DMS53 treated with DMSO at 0.1 percent for 48 hours (cell line): Measurements from ENCODE around the gene BACH2.

Experiments
- DNase-seq: peaks from one replicate; lab custom pipeline; 2025; ENCODE audit not compliant: unreplicated experiment; lab: John Stamatoyannopoulos, UW

Gene BACH2

GRCh38 chr6:90278129-90278528 is 18.5 kb downstream of the BACH2 start:
- DNase-seq = no peak

GRCh38 chr6:90277302-90278011 is 19.2 kb downstream of the BACH2 start:
- no peak for DNase-seq

- no peak for DNase-seq
Observed at GRCh38 chr6:90274451-90275030, 22.1 kb downstream of the BACH2 start.

- DNase-seq = no peak
Observed at GRCh38 chr6:90273863-90274262, 22.8 kb downstream of the BACH2 start.

- no peak for DNase-seq
Observed at GRCh38 chr6:90272895-90273294, 23.7 kb downstream of the BACH2 start.

GRCh38 chr6:90271831-90272230 is 24.8 kb downstream of the BACH2 start:
- no peak for DNase-seq

- no peak for DNase-seq
Observed at GRCh38 chr6:90269334-90269733, 27.3 kb downstream of the BACH2 start.

GRCh38 chr6:90268178-90268577 is 28.5 kb downstream of the BACH2 start:
- DNase-seq = no peak

GRCh38 chr6:90266905-90267621 is 29.6 kb downstream of the BACH2 start:
- DNase-seq = no peak

- no peak for DNase-seq
Observed at GRCh38 chr6:90264561-90264960, 32.1 kb downstream of the BACH2 start.

GRCh38 chr6:90263633-90264032 is 33.0 kb downstream of the BACH2 start:
- no peak for DNase-seq

- DNase-seq = no peak
Observed at GRCh38 chr6:90261801-90262200, 34.8 kb downstream of the BACH2 start.

- no peak for DNase-seq
Observed at GRCh38 chr6:90257486-90257738, 39.2 kb downstream of the BACH2 start.

- DNase-seq = no peak
Observed at GRCh38 chr6:90256698-90257485, 39.8 kb downstream of the BACH2 start.

- no peak for DNase-seq
Observed at GRCh38 chr6:90253631-90254030, 43.0 kb downstream of the BACH2 start.

- DNase-seq = no peak
Observed at GRCh38 chr6:90251295-90251992, 45.2 kb downstream of the BACH2 start.

GRCh38 chr6:90250405-90250804 is 46.2 kb downstream of the BACH2 start:
- DNase-seq = no peak

GRCh38 chr6:90249458-90249857 is 47.2 kb downstream of the BACH2 start:
- DNase-seq = no peak

- DNase-seq = no peak
Observed at GRCh38 chr6:90249034-90249433, 47.6 kb downstream of the BACH2 start.

GRCh38 chr6:90247262-90247661 is 49.4 kb downstream of the BACH2 start:
- no peak for DNase-seq

GRCh38 chr6:90241229-90241880 is 55.3 kb downstream of the BACH2 start:
- DNase-seq = no peak
